Mammary epithelial cell (primary cell): ENCODE measurements around the gene SIX2.

Experiments
- EZH2 ChIP-seq: IDR thresholded peaks from 2 replicates; pipeline ENCODE4 v1.6.1; 2012; ENCODE audit warnings: low read length, inconsistent platforms, borderline replicate concordance
- TF ChIP-seq, protein P1 (sequence below), 2 donors: IDR thresholded peaks in 1 of 2; conservative IDR thresholded peaks in 1 of 2; 2 replicates each; pipeline ENCODE4 v1.5.1; 2011 to 2012; ENCODE audit warnings: inconsistent platforms in 2 of 2, low read length in 2 of 2, mild to moderate bottlenecking in 2 of 2, control low read depth in 1 of 2, low read depth in 1 of 2; ENCODE audit not compliant: insufficient read depth in 1 of 2; ENCODE audit errors: extremely low read depth in 1 of 2

DNA sequence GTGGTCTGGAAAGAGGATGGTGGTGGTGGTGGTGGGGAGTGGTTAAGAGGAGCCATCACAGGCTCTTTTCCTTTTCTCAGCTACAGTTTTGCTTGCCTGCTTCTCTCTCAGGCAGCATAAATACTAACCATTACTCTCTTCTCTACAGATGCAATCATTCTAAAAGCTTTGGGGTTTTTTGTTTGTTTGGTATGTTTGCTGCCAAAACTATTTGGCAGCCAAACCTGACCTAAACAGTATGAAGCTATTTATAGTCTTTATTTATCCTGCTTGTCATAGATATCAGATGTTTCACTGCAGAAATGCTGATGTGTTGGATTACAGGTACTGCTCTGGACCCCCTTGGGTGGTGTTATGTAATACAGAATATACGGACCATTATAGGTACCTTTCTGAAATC, 52.4 kb downstream of the SIX2 start:
- TF ChIP-seq, protein P1, sequence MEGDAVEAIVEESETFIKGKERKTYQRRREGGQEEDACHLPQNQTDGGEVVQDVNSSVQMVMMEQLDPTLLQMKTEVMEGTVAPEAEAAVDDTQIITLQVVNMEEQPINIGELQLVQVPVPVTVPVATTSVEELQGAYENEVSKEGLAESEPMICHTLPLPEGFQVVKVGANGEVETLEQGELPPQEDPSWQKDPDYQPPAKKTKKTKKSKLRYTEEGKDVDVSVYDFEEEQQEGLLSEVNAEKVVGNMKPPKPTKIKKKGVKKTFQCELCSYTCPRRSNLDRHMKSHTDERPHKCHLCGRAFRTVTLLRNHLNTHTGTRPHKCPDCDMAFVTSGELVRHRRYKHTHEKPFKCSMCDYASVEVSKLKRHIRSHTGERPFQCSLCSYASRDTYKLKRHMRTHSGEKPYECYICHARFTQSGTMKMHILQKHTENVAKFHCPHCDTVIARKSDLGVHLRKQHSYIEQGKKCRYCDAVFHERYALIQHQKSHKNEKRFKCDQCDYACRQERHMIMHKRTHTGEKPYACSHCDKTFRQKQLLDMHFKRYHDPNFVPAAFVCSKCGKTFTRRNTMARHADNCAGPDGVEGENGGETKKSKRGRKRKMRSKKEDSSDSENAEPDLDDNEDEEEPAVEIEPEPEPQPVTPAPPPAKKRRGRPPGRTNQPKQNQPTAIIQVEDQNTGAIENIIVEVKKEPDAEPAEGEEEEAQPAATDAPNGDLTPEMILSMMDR (conservative IDR thresholded peaks at IDR 0.05 in 1 of 2, IDR thresholded peaks at IDR 0.05 in 1 of 2; ENCODE audit: extremely low read depth in 1 of 2, insufficient read depth in 1 of 2, low read depth in 1 of 2, low read length in 2 of 2): no peak
- no peak for TF ChIP-seq EZH2
